Heart left ventricle (tissue), 16 donors: ENCODE results near the gene MYO1E. TPM values are rescaled to one million over a fixed set of nuclear protein-coding genes. Genes with fewer than 3 reads are reported as not detected.

Experiments used
- ATAC-seq, 4 donors: fragments of 200-7000 bp; cut with Tn5 transposase; one replicate each; pipeline ENCODE4 v1.9.1; 2020 to 2022; ENCODE audit warnings: moderate library complexity in 4 of 4, mild to moderate bottlenecking in 3 of 4, moderate number of reproducible peaks in 1 of 4
- DNase-seq, 5 donors: peaks; one replicate each; pipeline ENCODE4 v3.0.0-alpha.2; 2020
- H3K27ac ChIP-seq, 12 donors: fragments of 200-600 bp; sonication (generic) in 4 of 12; one replicate each; pipeline versions ENCODE4 v1.5.0 to v1.8.0; 2016 to 2022; ENCODE audit warnings: mild to moderate bottlenecking in 2 of 12
- H3K27me3 ChIP-seq, 9 donors: fragments of 200-600 bp; sonication (generic) in 2 of 9; one replicate each; pipeline versions ENCODE4 v1.5.1 to v1.8.0; 2016 to 2022; ENCODE audit warnings: mild to moderate bottlenecking in 3 of 9
- H3K36me3 ChIP-seq, 9 donors: fragments of 200-600 bp; sonication (generic) in 2 of 9; one replicate each; pipeline versions ENCODE4 v1.5.0 to v1.8.0; 2018 to 2022; ENCODE audit warnings: mild to moderate bottlenecking in 2 of 9
- H3K4me1 ChIP-seq, 12 donors: fragments of 200-600 bp; sonication (generic) in 4 of 12; one replicate each; pipeline versions ENCODE4 v1.5.0 to v1.8.0; 2016 to 2022; ENCODE audit warnings: mild to moderate bottlenecking in 3 of 12
- H3K4me3 ChIP-seq, 12 donors: fragments of 200-600 bp; sonication (generic) in 4 of 12; one replicate each; pipeline versions ENCODE4 v1.5.0 to v1.8.0; 2017 to 2022; ENCODE audit warnings: mild to moderate bottlenecking in 9 of 12, moderate library complexity in 4 of 12
- H3K9me3 ChIP-seq, 12 donors: fragments of 200-600 bp; sonication (generic) in 4 of 12; one replicate each; pipeline versions ENCODE4 v1.5.0 to v1.8.0; 2016 to 2022; ENCODE audit warnings: mild to moderate bottlenecking in 1 of 12
- POLR2A ChIP-seq, 2 donors: fragments of 450-650 bp; IDR thresholded peaks; one replicate each; pipeline ENCODE4 v1.6.1; 2017; ENCODE audit warnings: antibody characterized with exemption in 2 of 2, mild to moderate bottlenecking in 2 of 2, moderate library complexity in 2 of 2
- WGBS, 4 donors: extraction: QIAGEN DNeasy Blood & Tissue Kit in 2 of 4; methylation state at CpG; one replicate each; pipeline versions ENCODE4 v1.1.5 to v1.1.7; 2013 to 2018; 5-methylcytosine and 5-hydroxymethylcytosine counted together
- intact Hi-C, 10 donors: fragments of 100-400 bp; cut with DNase I; formaldehyde crosslinking; loops; one replicate each; pipeline versions ENCODE4 v1.11.1 to v1.14.2; 2022
- polyA plus RNA-seq, 2 donors: library from polyadenylated mRNA; stranded (reverse); fragments of 200-250 nt; gene quantifications; one replicate each; pipeline ENCODE4 v1.2.3, GENCODE V29; 2013
- total RNA-seq, 9 donors: library from RNA; depleted of rRNA in 2 of 9; stranded (reverse); fragments of >200 nt in 2 of 9; fragmentation: NEBNext Ultra II Directional in 3 of 9; extraction: Animal tissue kit (Norgen Biotek cat#: 25700) in 3 of 9; gene quantifications; one replicate each; pipeline versions ENCODE4 v1.1.0 to v1.2.4, GENCODE V29; 2016 to 2023
- TF ChIP-seq, protein P1 (sequence below), 12 donors: fragments of 200-600 bp; sonication (generic) in 4 of 12; IDR thresholded peaks; one replicate each; pipeline versions ENCODE4 v1.5.0 to v1.8.0; 2018 to 2022; ENCODE audit warnings: antibody characterized with exemption in 12 of 12, mild to moderate bottlenecking in 5 of 12
- donor health status: ischemic (EF 13 %, LVEDD 7.1; RV severe dilation, severe dysfunction).
- donor health status: healthy with polysubstance abuse.
- donor health status: DM: no; HTN: yes; CAD: no.
- donor health status: DM: no; HTN: no; CAD: no.
- donor health status: ischemic (EF 25% LVEDD 6.9; RV normal size, moderate dysfunction).
- donor health status: ischemic (EF 25% LVEDD 5.7; RV mildly dilated, moderate dysfunction).
- donor health status: healthy.
- donor health status: DM: yes; HTN: yes; CAD: no.
- donor health status: ischemic (EF 35%, LVEDD 5.7; RV mildly dilated, moderate dysfunction).
- donor health status: nonischemic (EF 11% LVEDD 7.7; RV severe dilation, severe dysfunction).
- donor health status: DM: yes; HTN: yes; CAD: no.
- donor health status: PGD.
- donor health status: ischemic (EF 29% LVEDD 5.4; RV normal size, mild dysfunction).
- donor health status: nonischemic (EF 23%, LVEDD 6.1; RV moderate dilation, normal function).

Gene MYO1E
- total and polyA plus RNA-seq, 11 donors, result 8.5 to 98.6 (median 25.2) TPM

DNA sequence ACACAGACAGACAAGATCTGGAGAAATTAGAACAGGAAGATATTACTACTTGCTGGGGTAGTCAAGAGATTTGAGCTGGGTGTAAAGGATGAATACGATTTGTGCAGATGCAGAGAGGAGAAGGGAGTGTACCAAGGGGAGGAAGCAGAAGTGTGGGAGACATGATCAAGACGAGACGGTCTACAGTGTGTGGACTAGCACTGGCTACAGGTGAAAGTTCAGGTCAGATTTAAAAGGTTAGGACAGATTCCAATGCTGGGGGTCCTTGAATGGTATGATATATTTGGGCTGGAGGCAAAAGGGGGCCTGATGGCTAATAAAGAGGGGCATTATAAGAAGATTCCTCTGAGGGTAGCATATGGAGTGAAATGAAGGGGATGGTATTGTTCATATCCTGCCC lies 154.0 kb downstream of the MYO1E start:
- no peak for TF ChIP-seq POLR2A (IDR thresholded peaks at IDR 0.05)
- TF ChIP-seq, protein P1, sequence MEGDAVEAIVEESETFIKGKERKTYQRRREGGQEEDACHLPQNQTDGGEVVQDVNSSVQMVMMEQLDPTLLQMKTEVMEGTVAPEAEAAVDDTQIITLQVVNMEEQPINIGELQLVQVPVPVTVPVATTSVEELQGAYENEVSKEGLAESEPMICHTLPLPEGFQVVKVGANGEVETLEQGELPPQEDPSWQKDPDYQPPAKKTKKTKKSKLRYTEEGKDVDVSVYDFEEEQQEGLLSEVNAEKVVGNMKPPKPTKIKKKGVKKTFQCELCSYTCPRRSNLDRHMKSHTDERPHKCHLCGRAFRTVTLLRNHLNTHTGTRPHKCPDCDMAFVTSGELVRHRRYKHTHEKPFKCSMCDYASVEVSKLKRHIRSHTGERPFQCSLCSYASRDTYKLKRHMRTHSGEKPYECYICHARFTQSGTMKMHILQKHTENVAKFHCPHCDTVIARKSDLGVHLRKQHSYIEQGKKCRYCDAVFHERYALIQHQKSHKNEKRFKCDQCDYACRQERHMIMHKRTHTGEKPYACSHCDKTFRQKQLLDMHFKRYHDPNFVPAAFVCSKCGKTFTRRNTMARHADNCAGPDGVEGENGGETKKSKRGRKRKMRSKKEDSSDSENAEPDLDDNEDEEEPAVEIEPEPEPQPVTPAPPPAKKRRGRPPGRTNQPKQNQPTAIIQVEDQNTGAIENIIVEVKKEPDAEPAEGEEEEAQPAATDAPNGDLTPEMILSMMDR (IDR thresholded peaks at IDR 0.05), result no peak
- intact Hi-C loops, result no loop called here
- no peak for DNase-seq
- Histone ChIP-seq H3K36me3 (peaks cover 0 to 83% (median 51%) of the 10 kb centered on the region in 9 donors), H3K27me3 (no peaks in the 10 kb centered on the region), H3K4me3 (no peak overlapping the region), H3K27ac (no peak overlapping the region), H3K9me3 (no peaks in the 10 kb centered on the region), H3K4me1 (peaks cover 0 to 22% (median 4%) of the 10 kb centered on the region in 12 donors)
- 44 to 77% (median 64%) methylated on average over 3 of the region's 3 CpGs for WGBS, 4 donors
- no peak for ATAC-seq

DNA sequence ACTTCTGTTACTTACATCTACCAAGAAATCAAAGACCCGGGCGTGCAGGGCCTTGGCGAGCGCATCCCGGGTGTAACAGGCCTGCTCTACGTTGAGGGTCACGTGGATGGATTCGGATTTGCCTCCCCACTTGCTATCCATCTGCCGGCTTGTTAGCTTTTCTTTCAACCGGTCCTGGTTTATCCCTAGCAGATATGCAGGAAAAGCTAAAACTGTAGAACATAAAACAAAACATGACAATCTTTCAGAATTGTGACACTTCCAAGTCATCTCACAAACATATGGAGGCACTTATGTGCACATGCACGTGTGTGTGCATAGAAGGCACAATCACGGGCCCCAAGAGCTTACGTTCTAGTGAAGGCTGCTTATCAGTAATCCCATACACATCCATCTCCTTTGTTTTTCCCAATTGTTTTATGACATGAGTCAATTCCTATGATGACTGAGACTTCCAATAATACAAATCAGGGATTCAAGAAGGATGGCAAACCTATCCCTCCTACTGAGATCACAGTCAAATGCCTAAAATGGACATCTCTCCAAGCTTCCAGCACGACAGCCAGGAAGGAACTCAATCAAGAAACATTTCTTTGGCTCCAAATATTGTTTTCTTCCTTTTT lies 154.7 kb downstream of the MYO1E start:
- no peak overlapping the region for H3K27ac ChIP-seq
- 85 to 90% (median 88%) methylated on average over 14 of the region's 14 CpGs for WGBS, 4 donors
- H3K4me1 ChIP-seq, result peaks cover 0 to 18% (median under 1%) of the 10 kb centered on the region in 12 donors
- H3K4me3 ChIP-seq, result no peak overlapping the region
- no peak for ATAC-seq
- H3K36me3 ChIP-seq, result peaks cover 0 to 83% (median 54%) of the 10 kb centered on the region in 9 donors
- TF ChIP-seq, protein P1 (IDR thresholded peaks at IDR 0.05), result no peak
- no peak for TF ChIP-seq POLR2A (IDR thresholded peaks at IDR 0.05)
- H3K27me3 ChIP-seq, result no peaks in the 10 kb centered on the region
- no peak for DNase-seq
- intact Hi-C loops, result no loop called here
- H3K9me3 ChIP-seq, result no peaks in the 10 kb centered on the region

DNA sequence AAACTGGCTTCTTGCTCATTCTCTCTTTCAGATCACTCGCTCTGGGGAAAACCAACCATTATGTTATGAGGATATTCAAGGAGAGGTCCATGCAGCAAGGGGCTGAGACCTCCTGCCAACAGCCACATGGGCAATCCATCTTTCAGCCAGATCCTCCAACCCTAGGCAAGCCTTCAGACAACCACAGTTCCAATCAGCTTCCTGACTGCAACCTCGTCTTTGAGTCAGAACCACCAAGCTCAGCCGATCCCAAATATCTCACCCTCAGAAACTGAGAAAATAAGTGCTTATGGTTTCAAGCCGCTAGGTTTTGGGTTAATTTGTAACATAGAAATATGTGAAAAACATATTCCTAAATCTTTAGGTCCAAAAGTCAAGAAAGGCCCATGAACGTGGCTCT lies 155.8 kb downstream of the MYO1E start:
- peaks cover 0 to 7% (median 0%) of the 10 kb centered on the region in 12 donors for H3K4me1 ChIP-seq
- H3K4me3 ChIP-seq, result no peak overlapping the region
- TF ChIP-seq POLR2A (IDR thresholded peaks at IDR 0.05), result no peak
- TF ChIP-seq, protein P1 (IDR thresholded peaks at IDR 0.05), result no peak
- DNase-seq (no peak), ATAC-seq (no peak)
- intact Hi-C loops, result no loop called here
- H3K27ac ChIP-seq, result no peak overlapping the region
- 96 to 97% (median 97%) methylated on average over 5 of the region's 5 CpGs for WGBS, 4 donors
- H3K36me3 ChIP-seq, result peaks cover 0 to 84% (median 46%) of the 10 kb centered on the region in 9 donors
- H3K9me3 ChIP-seq, result no peaks in the 10 kb centered on the region
- no peaks in the 10 kb centered on the region for H3K27me3 ChIP-seq

DNA sequence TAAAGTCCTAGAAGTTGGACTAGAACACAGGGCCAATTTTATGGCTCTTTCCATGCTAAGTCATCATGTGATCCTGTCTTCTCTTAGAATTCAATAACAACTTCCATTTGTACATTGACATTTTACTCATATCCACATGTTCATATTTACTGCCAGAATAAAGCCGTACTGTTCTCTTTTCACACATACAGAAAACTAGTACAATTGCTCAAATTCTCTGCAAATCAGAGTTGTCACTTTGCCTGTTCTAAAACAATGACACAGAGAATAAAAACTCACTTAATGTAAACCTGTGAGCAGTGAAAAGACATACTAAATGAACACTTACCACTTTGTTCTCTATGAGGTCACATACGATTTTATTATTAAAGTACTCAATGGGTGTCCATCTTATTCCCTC lies 162.5 kb downstream of the MYO1E start:
- DNase-seq (no peak), ATAC-seq (no peak)
- Histone ChIP-seq H3K9me3 (no peaks in the 10 kb centered on the region), H3K4me3 (no peak overlapping the region), H3K36me3 (peaks cover 0 to 95% (median 75%) of the 10 kb centered on the region in 9 donors), H3K27me3 (no peaks in the 10 kb centered on the region), H3K27ac (no peak overlapping the region), H3K4me1 (no peaks in the 10 kb centered on the region)
- 86 to 100% (median 96%) methylated on average over 2 of the region's 2 CpGs for WGBS, 4 donors
- intact Hi-C loops, result no loop called here
- TF ChIP-seq POLR2A (IDR thresholded peaks at IDR 0.05), result no peak
- TF ChIP-seq, protein P1 (IDR thresholded peaks at IDR 0.05), result no peak
